ENCODE measurements around the gene HIC2. TPM values are rescaled to one million over a fixed set of nuclear protein-coding genes. Genes with fewer than 3 reads are reported as not detected.

The HIC2 gene
- total and polyA plus RNA-seq, 9 of the 15 experiments (the other 6 are each of a cell fraction or from before 2014, with no cell fraction given): 1.7 to 117 (median 35.5) TPM

DNA sequence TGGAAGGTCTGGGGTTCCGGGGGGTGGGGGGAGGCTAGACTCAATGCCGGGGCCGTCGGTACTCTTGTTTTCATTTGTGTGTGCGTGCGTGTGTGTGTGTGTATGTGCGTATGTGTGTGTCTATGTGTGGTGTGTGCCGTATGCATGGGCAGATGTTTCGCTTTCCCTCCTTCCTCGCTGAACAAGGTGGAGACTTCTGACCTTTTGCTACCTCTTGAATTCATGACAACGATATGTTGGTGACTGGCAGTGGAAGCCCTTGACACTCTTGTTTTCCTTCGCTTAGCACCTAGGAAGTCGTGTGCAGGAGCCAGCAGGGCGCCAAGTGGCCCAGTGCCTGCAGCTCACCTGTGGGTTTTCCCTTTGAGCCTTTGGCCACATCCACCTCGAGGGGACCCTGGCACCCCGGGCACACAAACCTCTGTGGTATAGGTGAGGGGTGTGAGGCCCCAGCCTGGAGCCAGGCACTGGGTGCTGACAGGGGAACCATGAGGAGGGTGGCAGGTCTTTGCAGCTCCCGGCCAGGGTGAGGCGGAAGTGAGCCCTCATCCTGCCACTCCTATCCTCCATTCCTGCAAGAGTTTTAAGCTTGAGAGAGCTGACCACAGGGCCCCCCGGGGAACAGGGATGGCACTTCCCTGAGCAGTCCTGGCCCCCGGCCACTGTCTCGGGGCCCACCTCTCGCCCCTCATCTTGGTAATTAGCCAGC lies 30.7 kb downstream of the HIC2 start (continued):
- TF ChIP-seq E2F4 (CRISPR knock-in tag; IDR thresholded peaks at IDR 0.05; ENCODE audit: low read depth): no peak
- TF ChIP-seq ARID1B (IDR thresholded peaks at IDR 0.05): no peak
- peak; percentile 28 for TF ChIP-seq MEIS2 (IDR thresholded peaks at IDR 0.05; ENCODE audit: partially characterized antibody)
- TF ChIP-seq, protein P1, sequence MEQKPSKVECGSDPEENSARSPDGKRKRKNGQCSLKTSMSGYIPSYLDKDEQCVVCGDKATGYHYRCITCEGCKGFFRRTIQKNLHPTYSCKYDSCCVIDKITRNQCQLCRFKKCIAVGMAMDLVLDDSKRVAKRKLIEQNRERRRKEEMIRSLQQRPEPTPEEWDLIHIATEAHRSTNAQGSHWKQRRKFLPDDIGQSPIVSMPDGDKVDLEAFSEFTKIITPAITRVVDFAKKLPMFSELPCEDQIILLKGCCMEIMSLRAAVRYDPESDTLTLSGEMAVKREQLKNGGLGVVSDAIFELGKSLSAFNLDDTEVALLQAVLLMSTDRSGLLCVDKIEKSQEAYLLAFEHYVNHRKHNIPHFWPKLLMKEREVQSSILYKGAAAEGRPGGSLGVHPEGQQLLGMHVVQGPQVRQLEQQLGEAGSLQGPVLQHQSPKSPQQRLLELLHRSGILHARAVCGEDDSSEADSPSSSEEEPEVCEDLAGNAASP (IDR thresholded peaks at IDR 0.05): no peak
- TF ChIP-seq TBP (optimal IDR thresholded peaks at IDR 0.05; ENCODE audit: low read depth, low read length): no peak
- TF ChIP-seq, protein P2, sequence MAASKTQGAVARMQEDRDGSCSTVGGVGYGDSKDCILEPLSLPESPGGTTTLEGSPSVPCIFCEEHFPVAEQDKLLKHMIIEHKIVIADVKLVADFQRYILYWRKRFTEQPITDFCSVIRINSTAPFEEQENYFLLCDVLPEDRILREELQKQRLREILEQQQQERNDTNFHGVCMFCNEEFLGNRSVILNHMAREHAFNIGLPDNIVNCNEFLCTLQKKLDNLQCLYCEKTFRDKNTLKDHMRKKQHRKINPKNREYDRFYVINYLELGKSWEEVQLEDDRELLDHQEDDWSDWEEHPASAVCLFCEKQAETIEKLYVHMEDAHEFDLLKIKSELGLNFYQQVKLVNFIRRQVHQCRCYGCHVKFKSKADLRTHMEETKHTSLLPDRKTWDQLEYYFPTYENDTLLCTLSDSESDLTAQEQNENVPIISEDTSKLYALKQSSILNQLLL (CRISPR knock-in tag; IDR thresholded peaks at IDR 0.05; ENCODE audit: borderline replicate concordance): no peak
- TF ChIP-seq, protein P3, sequence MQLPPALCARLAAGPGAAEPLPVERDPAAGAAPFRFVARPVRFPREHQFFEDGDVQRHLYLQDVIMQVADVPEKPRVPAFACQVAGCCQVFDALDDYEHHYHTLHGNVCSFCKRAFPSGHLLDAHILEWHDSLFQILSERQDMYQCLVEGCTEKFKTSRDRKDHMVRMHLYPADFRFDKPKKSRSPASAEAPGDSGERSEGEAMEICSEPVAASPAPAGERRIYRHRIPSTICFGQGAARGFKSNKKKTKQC (CRISPR knock-in tag; IDR thresholded peaks at IDR 0.05): 0 out of 2 replicates have a peak, but pooled peaks have one; percentile 1
- TF ChIP-seq HMGXB4 (CRISPR knock-in tag; IDR thresholded peaks at IDR 0.05): no peak
- no peak for TF ChIP-seq PHB (CRISPR knock-in tag; IDR thresholded peaks at IDR 0.05)
- no peak for TF ChIP-seq TARDBP (IDR thresholded peaks at IDR 0.05)
- no peak for TF ChIP-seq ZNF316 (IDR thresholded peaks at IDR 0.05)
- TF ChIP-seq E2F3 (CRISPR knock-in tag; IDR thresholded peaks at IDR 0.05): no peak
- no peak for TF ChIP-seq MBD2 (IDR thresholded peaks at IDR 0.05; ENCODE audit: borderline replicate concordance, low read depth)
- no peak; the same call in 1 of the 2 replicates for TF ChIP-seq ZNF282 (CRISPR knock-in tag; IDR thresholded peaks at IDR 0.05)
- TF ChIP-seq ASH1L (IDR thresholded peaks at IDR 0.05; ENCODE audit: borderline replicate concordance, low read depth, partially characterized antibody): no peak
- TF ChIP-seq EGR1 (conservative IDR thresholded peaks at IDR 0.05): no peak
- TF ChIP-seq, protein P4, sequence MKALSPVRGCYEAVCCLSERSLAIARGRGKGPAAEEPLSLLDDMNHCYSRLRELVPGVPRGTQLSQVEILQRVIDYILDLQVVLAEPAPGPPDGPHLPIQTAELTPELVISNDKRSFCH (CRISPR knock-in tag; IDR thresholded peaks at IDR 0.05): no peak
- TF ChIP-seq, protein P4 (tag; IDR thresholded peaks at IDR 0.05): peak; percentile 83
- TF ChIP-seq GABPA (tag; conservative IDR thresholded peaks at IDR 0.05; ENCODE audit: low read depth): no peak
- no peak for TF ChIP-seq ZNF830 (CRISPR knock-in tag; IDR thresholded peaks at IDR 0.05)
- no peak for TF ChIP-seq SMARCC2 (IDR thresholded peaks at IDR 0.05; ENCODE audit: low read depth)
- TF ChIP-seq L3MBTL2 (IDR thresholded peaks at IDR 0.05): no peak
- TF ChIP-seq POLR2AphosphoS2 (IDR thresholded peaks at IDR 0.05; ENCODE audit: low read length): no peak
- no peak for TF ChIP-seq GTF2E2 (tag; IDR thresholded peaks at IDR 0.05)
- TF ChIP-seq STAT5B (CRISPR knock-in tag; IDR thresholded peaks at IDR 0.05): no peak

Measured in K562 (cell line).